GM12878 (cell line): ENCODE results near the gene LONRF2. TPM values are rescaled to one million over a fixed set of nuclear protein-coding genes. Genes with fewer than 3 reads are reported as not detected.

Experiments used
- ATAC-seq: fragments of 200-7000 bp; cut with Tn5 transposase; 3 replicates; pipeline ENCODE4 v1.9.1; 2020; ENCODE audit warnings: mild to moderate bottlenecking, moderate library complexity
- BruUV-seq: library from RNA; stranded (reverse); fragments of 400-500 nt; replicated peaks from 2 replicates; lab custom pipeline; 2021; lab: Mats Ljungman, UMichigan
- CTCF ChIA-PET: fragments of 300-600 bp; sonication (Branson Sonifier 250); formaldehyde crosslinking; extraction: SDS; loops from one replicate; lab custom pipeline; 2021; ENCODE audit warnings: inconsistent platforms; lab: Yijun Ruan, JAX
- POLR2A ChIA-PET: fragments of 350-600 bp; formaldehyde crosslinking; extraction: SDS; loops from one replicate; lab custom pipeline; 2021; ENCODE audit warnings: inconsistent platforms; lab: Charles Lee
- RAD21 ChIA-PET: fragments of 300-600 bp; sonication (Branson Sonifier 250); formaldehyde crosslinking; loops from one replicate; lab custom pipeline; 2023; ENCODE audit warnings: antibody characterized with exemption; ENCODE audit not compliant: unreplicated experiment; lab: Charles Lee
- SMC1A ChIA-PET: fragments of 300-600 bp; sonication (Branson Sonifier 250); formaldehyde crosslinking; loops from one replicate; lab custom pipeline; 2023; ENCODE audit not compliant: unreplicated experiment, uncharacterized antibody; lab: Charles Lee
- DNase-seq: peaks from one replicate; pipeline ENCODE4 v3.0.0-alpha.2; 2011; ENCODE audit warnings: low read depth, low spot score
- FAIRE-seq: peaks from 3 replicates; lab custom pipeline; 2011; peaks lifted over from hg19 to GRCh38; lab: Jason Lieb, UNC
- H2AFZ ChIP-seq: 2 replicates; pipeline ENCODE4 v1.6.0; 2011; ENCODE audit warnings: low read depth, low read length, control low read depth; ENCODE audit not compliant: control insufficient read depth
- H3K27ac ChIP-seq: 2 replicates; pipeline ENCODE4 v1.5.1; 2011; ENCODE audit warnings: control low read depth; ENCODE audit not compliant: control insufficient read depth, insufficient read depth
- H3K27me3 ChIP-seq, 2 experiments: replicated peaks in 1 of 2; 2 replicates each; pipeline versions ENCODE4 v1.6.0 to v1.6.1; 2011; ENCODE audit warnings: low read length in 1 of 2; ENCODE audit not compliant: control insufficient read depth in 2 of 2, insufficient read depth in 2 of 2
- H3K36me3 ChIP-seq, 2 experiments: 2 replicates each; pipeline ENCODE4 v1.5.1; 2011; ENCODE audit warnings: low read length in 1 of 2; ENCODE audit not compliant: control insufficient read depth in 2 of 2, insufficient read depth in 2 of 2
- H3K4me1 ChIP-seq: 2 replicates; pipeline ENCODE4 v1.6.1; 2011; ENCODE audit warnings: mild to moderate bottlenecking, low read length, moderate library complexity, mixed read lengths; ENCODE audit not compliant: control insufficient read depth, insufficient read depth
- H3K4me2 ChIP-seq: 2 replicates; pipeline ENCODE4 v1.6.0; 2011; ENCODE audit warnings: control low read depth; ENCODE audit not compliant: control insufficient read depth, insufficient read depth
- H3K4me3 ChIP-seq: fragments of 200-600 bp; sonication (generic); 2 replicates; pipeline ENCODE4 v1.5.1; 2016
- H3K79me2 ChIP-seq: 2 replicates; pipeline ENCODE4 v1.6.0; 2011; ENCODE audit warnings: low read length; ENCODE audit not compliant: control insufficient read depth, insufficient read depth
- H3K9ac ChIP-seq: 2 replicates; pipeline ENCODE4 v1.8.0; 2011; ENCODE audit warnings: low read length, control low read depth, mixed read lengths; ENCODE audit not compliant: control insufficient read depth, insufficient read depth
- H3K9me3 ChIP-seq: replicated peaks from 3 replicates; pipeline ENCODE4 v1.5.1; 2011; ENCODE audit warnings: mild to moderate bottlenecking, low read length; ENCODE audit not compliant: control insufficient read depth, insufficient read depth
- H4K20me1 ChIP-seq: 2 replicates; pipeline ENCODE4 v1.6.0; 2011; ENCODE audit not compliant: control insufficient read depth, insufficient read depth
- CBFB ChIP-seq: IDR thresholded peaks from 2 replicates; pipeline ENCODE4 v1.6.1; 2016; ENCODE audit warnings: antibody characterized with exemption, low read depth
- ZBTB11 ChIP-seq: fragments of 450-650 bp; formaldehyde crosslinking; IDR thresholded peaks from 2 replicates; pipeline ENCODE4 v1.5.0; 2022; ENCODE audit warnings: mild to moderate bottlenecking, missing genetic modification characterization
- WGBS: methylation state at CpG from one replicate; pipeline ENCODE4 v1.1.6; 2016; ENCODE audit warnings: low lambda C conversion rate; ENCODE audit not compliant: insufficient replicate concordance, insufficient coverage; ENCODE audit errors: missing lambda C conversion rate; 5-methylcytosine and 5-hydroxymethylcytosine counted together
- in situ Hi-C: fragments of 300-500 bp; cut with MboI; formaldehyde crosslinking; loops from 9 replicates; pipeline ENCODE4 v1.14.3; 2018; ENCODE audit warnings: mixed read lengths
- intact Hi-C: fragments of 100-400 bp; cut with micrococcal nuclease; formaldehyde crosslinking; loops from one replicate; pipeline ENCODE4 v1.14.2; 2022; ENCODE audit not compliant: unreplicated experiment
- polyA plus RNA-seq, 11 experiments: library from polyadenylated mRNA; depleted of rRNA in 4 of 11; unstranded in 6 of 11; stranded (reverse) in 5 of 11; fragments of >200 nt; fragmentation: Nextera tagmentation in 4 of 11; fragmentation: Illumina TruSeq in 1 of 11; extraction: Ambion mirVana in 4 of 11; extraction: Trizol in 1 of 11; gene quantifications; 1 replicate in 1 of 11; 2 replicates in 10 of 11; pipeline versions ENCODE4 v1.2.1 to v1.2.3, GENCODE V29; 2011 to 2016; ENCODE audit warnings: inconsistent platforms in 2 of 11, missing spikeins in 2 of 11, low read depth in 1 of 11
- total RNA-seq, 4 experiments: library from RNA; depleted of rRNA in 3 of 4; stranded (reverse); fragments of >200 nt in 3 of 4; fragmentation: Illumina TruSeq in 1 of 4; extraction: Trizol in 1 of 4; gene quantifications; 2 replicates each; pipeline versions ENCODE4 v1.2.1 to v1.2.3, GENCODE V29; 2013 to 2021
- TF ChIP-seq, protein P1 (sequence below): fragments of 450-650 bp; IDR thresholded peaks from 2 replicates; pipeline ENCODE4 v1.6.1; 2017; ENCODE audit warnings: mild to moderate bottlenecking
- TF ChIP-seq, protein P2 (sequence below): IDR thresholded peaks from 2 replicates; pipeline ENCODE4 v1.6.1; 2011; ENCODE audit warnings: borderline replicate concordance, low read depth, mild to moderate bottlenecking, moderate library complexity, mixed read lengths, low read length; ENCODE audit not compliant: insufficient read depth; ENCODE audit errors: extremely low read length

The LONRF2 gene
- total and polyA plus RNA-seq, 10 of the 15 experiments (the other 5 are each of a cell fraction or from before 2014, with no cell fraction given), result under 0.01 to 0.04 (median 0.01) TPM; not detected in 4

DNA sequence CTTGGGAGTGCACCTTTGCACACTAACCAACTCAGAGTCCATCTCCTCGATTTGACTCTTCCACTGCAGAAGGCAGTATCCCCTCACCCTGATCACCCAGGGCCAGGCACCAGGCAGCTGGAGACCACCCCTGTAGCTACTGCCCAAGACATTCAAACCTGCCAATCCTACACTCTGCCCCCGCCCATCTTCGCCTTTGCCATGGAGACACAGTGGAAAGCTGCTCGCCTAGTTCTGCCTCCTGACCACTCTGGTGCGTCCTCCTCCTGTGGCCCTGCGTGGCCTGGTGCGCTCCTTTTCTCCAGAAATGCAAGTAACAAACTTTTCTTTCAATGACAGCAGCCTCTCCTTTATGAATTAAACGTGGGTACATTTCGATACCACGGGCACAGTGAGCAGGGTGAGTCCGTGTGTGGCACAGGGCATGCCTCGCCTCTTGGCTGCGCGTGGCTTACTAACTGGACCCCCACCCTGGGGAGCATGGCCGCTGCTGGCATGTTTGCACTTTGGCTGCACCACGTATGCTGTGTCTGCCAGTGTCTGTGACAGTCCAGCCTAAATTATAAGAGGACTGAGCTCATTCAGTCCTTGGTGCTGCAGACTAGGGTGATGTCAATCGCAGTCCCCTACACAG, 47.6 kb downstream of the LONRF2 start (continued):
- TF ChIP-seq, protein P1, sequence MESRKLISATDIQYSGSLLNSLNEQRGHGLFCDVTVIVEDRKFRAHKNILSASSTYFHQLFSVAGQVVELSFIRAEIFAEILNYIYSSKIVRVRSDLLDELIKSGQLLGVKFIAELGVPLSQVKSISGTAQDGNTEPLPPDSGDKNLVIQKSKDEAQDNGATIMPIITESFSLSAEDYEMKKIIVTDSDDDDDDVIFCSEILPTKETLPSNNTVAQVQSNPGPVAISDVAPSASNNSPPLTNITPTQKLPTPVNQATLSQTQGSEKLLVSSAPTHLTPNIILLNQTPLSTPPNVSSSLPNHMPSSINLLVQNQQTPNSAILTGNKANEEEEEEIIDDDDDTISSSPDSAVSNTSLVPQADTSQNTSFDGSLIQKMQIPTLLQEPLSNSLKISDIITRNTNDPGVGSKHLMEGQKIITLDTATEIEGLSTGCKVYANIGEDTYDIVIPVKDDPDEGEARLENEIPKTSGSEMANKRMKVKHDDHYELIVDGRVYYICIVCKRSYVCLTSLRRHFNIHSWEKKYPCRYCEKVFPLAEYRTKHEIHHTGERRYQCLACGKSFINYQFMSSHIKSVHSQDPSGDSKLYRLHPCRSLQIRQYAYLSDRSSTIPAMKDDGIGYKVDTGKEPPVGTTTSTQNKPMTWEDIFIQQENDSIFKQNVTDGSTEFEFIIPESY, result no peak
- TF ChIP-seq ZBTB11, result no peak
- TF ChIP-seq, all 136 proteins: peak for 0

DNA sequence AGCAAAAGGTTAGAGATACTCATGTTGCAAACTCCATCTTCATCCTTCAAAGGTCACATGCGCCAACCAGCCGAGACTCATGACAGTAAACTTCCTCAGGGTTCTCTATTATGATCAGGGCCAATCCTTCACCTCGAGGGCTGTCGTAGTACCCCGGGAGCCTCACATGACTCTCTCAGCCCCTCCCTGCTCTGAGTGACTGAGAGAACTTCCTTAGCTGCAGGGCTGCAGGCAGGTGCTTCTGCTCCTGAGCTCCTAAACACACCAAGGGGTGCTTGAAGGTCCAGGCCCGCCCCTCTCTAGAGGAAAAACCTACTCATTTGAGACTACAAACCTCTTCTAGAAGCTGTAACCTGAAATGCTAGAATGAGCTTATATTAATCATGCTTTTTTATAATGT, 48.2 kb downstream of the LONRF2 start:
- no peak for DNase-seq
- CTCF ChIA-PET, result interaction anchor here (1.0 to 5.0 kb wide), 2 partner anchors 12 to 107 kb away, joined by 5 to 25 read pairs; no protein-coding TSS in a partner anchor
- no peaks in the 10 kb centered on the region for H3K36me3 ChIP-seq
- 28% methylated on average over 6 of the region's 6 CpGs for WGBS
- no peaks in the 10 kb centered on the region for H3K79me2 ChIP-seq
- peak; percentile 36; the same call in 1 of the 3 replicates for ATAC-seq
- intact Hi-C loops, result no loop called here
- in situ Hi-C loops, result no loop called here
- RAD21 ChIA-PET, result no interaction called here
- POLR2A ChIA-PET, result interaction anchor here (0.7 kb wide), 1 partner anchor 234 kb away, joined by 3 read pairs; no protein-coding TSS in a partner anchor
- no peak overlapping the region for H3K27ac ChIP-seq
- no peaks in the 10 kb centered on the region for H3K4me1 ChIP-seq
- H3K27me3 ChIP-seq, result no peaks in the 10 kb centered on the region; a peak in 1 of 4 replicates
- no peaks in the 10 kb centered on the region for H3K9me3 ChIP-seq
- no peak for FAIRE-seq
- SMC1A ChIA-PET, result interaction anchor here (1.6 to 4.1 kb wide), 3 partner anchors 12 to 121 kb away, joined by 3 to 13 read pairs (median 5); no protein-coding TSS in a partner anchor
- no peak overlapping the region for H3K9ac ChIP-seq
- no TSS peak for BruUV-seq
- no peak overlapping the region for H3K4me3 ChIP-seq
- TF ChIP-seq, protein P2, sequence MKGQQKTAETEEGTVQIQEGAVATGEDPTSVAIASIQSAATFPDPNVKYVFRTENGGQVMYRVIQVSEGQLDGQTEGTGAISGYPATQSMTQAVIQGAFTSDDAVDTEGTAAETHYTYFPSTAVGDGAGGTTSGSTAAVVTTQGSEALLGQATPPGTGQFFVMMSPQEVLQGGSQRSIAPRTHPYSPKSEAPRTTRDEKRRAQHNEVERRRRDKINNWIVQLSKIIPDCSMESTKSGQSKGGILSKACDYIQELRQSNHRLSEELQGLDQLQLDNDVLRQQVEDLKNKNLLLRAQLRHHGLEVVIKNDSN, result peak; percentile 17
- TF ChIP-seq CBFB, result no peak
- H4K20me1 ChIP-seq, result no peaks in the 10 kb centered on the region; the same call in 1 of the 2 replicates
- H3K4me2 ChIP-seq, result no peak overlapping the region
- H2AFZ ChIP-seq, result no peak overlapping the region
